Right atrium auricular region (tissue), 2 donors: Measurements from ENCODE around the gene WDR64. TPM values are rescaled to one million over a fixed set of nuclear protein-coding genes. Genes with fewer than 3 reads are reported as not detected.
"Not testable (repeated sequence)": the region's sequence is repeated elsewhere in the genome, so short reads cannot be mapped to it uniquely, and the experiment has no call there.

Source experiments
- DNase-seq: peaks from one replicate; pipeline ENCODE4 v3.0.0-alpha.2; 2019; ENCODE audit warnings: low spot score
- H3K27ac ChIP-seq, 2 donors: fragments of 200-600 bp; sonication (generic); 1 replicate in 1 of 2; 2 replicates in 1 of 2; pipeline ENCODE4 v1.5.1; 2016 to 2019
- H3K27me3 ChIP-seq, 2 donors: fragments of 200-600 bp; sonication (generic); one replicate each; pipeline versions ENCODE4 v1.5.1 to v1.6.0; 2017 to 2019
- H3K36me3 ChIP-seq: fragments of 200-600 bp; sonication (generic); one replicate; pipeline ENCODE4 v1.5.1; 2016
- H3K4me1 ChIP-seq, 2 donors: fragments of 200-600 bp; sonication (generic); one replicate each; pipeline versions ENCODE4 v1.5.1 to v1.6.0; 2017 to 2019
- H3K4me3 ChIP-seq, 2 donors: fragments of 200-600 bp; sonication (generic); 1 replicate in 1 of 2; 2 replicates in 1 of 2; pipeline ENCODE4 v1.5.1; 2017 to 2019; ENCODE audit warnings: mild to moderate bottlenecking in 1 of 2, moderate library complexity in 1 of 2
- H3K9me3 ChIP-seq, 2 donors: fragments of 200-600 bp; sonication (generic); one replicate each; pipeline ENCODE4 v1.5.1; 2019
- CTCF ChIP-seq, 2 donors: fragments of 200-600 bp; sonication (generic); IDR thresholded peaks; one replicate each; pipeline ENCODE4 v1.5.1; 2019; ENCODE audit warnings: antibody characterized with exemption in 2 of 2
- total RNA-seq, 2 donors: library from RNA; depleted of rRNA; stranded (reverse); fragments of >200 nt; gene quantifications; one replicate each; pipeline ENCODE4 v1.1.0, GENCODE V29; 2016

Gene WDR64
- total RNA-seq, 2 donors from 2014 or later: not detected

GRCh38 chr1:241730031-241730430 lies 78.0 kb downstream of the WDR64 start:
- Histone ChIP-seq H3K27me3 (no peaks in the 10 kb centered on the region), H3K9me3 (no peaks in the 10 kb centered on the region), H3K36me3 (no peaks in the 10 kb centered on the region), H3K4me1 (no peaks in the 10 kb centered on the region), H3K27ac (no peak overlapping the region), H3K4me3 (no peak overlapping the region)
- no peak for TF ChIP-seq CTCF (IDR thresholded peaks at IDR 0.05)
- DNase-seq: no peak

- Histone ChIP-seq H3K9me3 (no peaks in the 10 kb centered on the region), H3K27ac (no peak overlapping the region), H3K36me3 (no peaks in the 10 kb centered on the region), H3K4me3 (no peak overlapping the region), H3K27me3 (no peaks in the 10 kb centered on the region), H3K4me1 (no peaks in the 10 kb centered on the region)
- DNase-seq: no peak
- TF ChIP-seq CTCF (IDR thresholded peaks at IDR 0.05): no peak
Measured at GRCh38 chr1:241733899-241734298, 81.8 kb downstream of the WDR64 start.

GRCh38 chr1:241734533-241734932 lies 82.5 kb downstream of the WDR64 start:
- H3K9me3 ChIP-seq: no peaks in the 10 kb centered on the region

GRCh38 chr1:241735493-241735926 lies 83.4 kb downstream of the WDR64 start:
- not testable (repeated sequence) for H3K9me3 ChIP-seq, H3K27me3 ChIP-seq, H3K4me1 ChIP-seq, H3K27ac ChIP-seq, H3K36me3 ChIP-seq, H3K4me3 ChIP-seq, DNase-seq

More at GRCh38 chr1:241734533-241734932, 82.5 kb downstream of the WDR64 start:
- H3K4me1 ChIP-seq: no peaks in the 10 kb centered on the region
- DNase-seq: no peak
- TF ChIP-seq CTCF (IDR thresholded peaks at IDR 0.05): no peak
- no peaks in the 10 kb centered on the region for H3K36me3 ChIP-seq
- H3K27me3 ChIP-seq: no peaks in the 10 kb centered on the region
- H3K27ac ChIP-seq: no peak overlapping the region
- H3K4me3 ChIP-seq: no peak overlapping the region

- TF ChIP-seq CTCF (IDR thresholded peaks at IDR 0.05): no peak
- DNase-seq: no peak
- Histone ChIP-seq H3K4me1 (no peaks in the 10 kb centered on the region), H3K4me3 (no peak overlapping the region), H3K9me3 (no peaks in the 10 kb centered on the region), H3K27ac (no peak overlapping the region), H3K27me3 (no peaks in the 10 kb centered on the region), H3K36me3 (no peaks in the 10 kb centered on the region)
Measured at GRCh38 chr1:241736387-241736786, 84.3 kb downstream of the WDR64 start.

GRCh38 chr1:241738284-241739078 lies 86.4 kb downstream of the WDR64 start:
- Histone ChIP-seq H3K9me3 (no peaks in the 10 kb centered on the region), H3K4me3 (no peak overlapping the region), H3K27ac (no peak overlapping the region), H3K27me3 (no peaks in the 10 kb centered on the region), H3K36me3 (no peaks in the 10 kb centered on the region), H3K4me1 (no peaks in the 10 kb centered on the region)
- no peak for DNase-seq
- TF ChIP-seq CTCF (IDR thresholded peaks at IDR 0.05): no peak
